CD14-positive monocyte (primary cell): ENCODE data around the gene BACH2. TPM values are rescaled to one million over a fixed set of nuclear protein-coding genes. Genes with fewer than 3 reads are reported as not detected.

Experiments
- DNase-seq, 3 donors: peaks; one replicate each; pipeline ENCODE4 v3.0.0-alpha.2; 2011 to 2022
- H2AFZ ChIP-seq: 2 replicates; pipeline ENCODE4 v1.6.0; 2012; ENCODE audit warnings: mild to moderate bottlenecking, low read depth, low read length, inconsistent platforms; ENCODE audit not compliant: insufficient read depth, poor library complexity, severe bottlenecking
- H3K27ac ChIP-seq, 2 donors: 1 replicate in 1 of 2; 2 replicates in 1 of 2; pipeline ENCODE4 v1.5.1; 2012 to 2013; ENCODE audit warnings: low read length in 2 of 2, control low read depth in 1 of 2, inconsistent platforms in 1 of 2, low read depth in 1 of 2, mild to moderate bottlenecking in 1 of 2
- H3K27me3 ChIP-seq, 2 donors: one replicate each; pipeline versions ENCODE4 v1.6.0 to v1.6.1; 2011 to 2013; ENCODE audit warnings: low read length in 2 of 2; ENCODE audit not compliant: control insufficient read depth in 2 of 2, insufficient read depth in 2 of 2
- H3K36me3 ChIP-seq, 2 donors: replicated peaks in 1 of 2; 1 replicate in 1 of 2; 2 replicates in 1 of 2; pipeline versions ENCODE4 v1.5.1 to v1.6.1; 2012 to 2013; ENCODE audit warnings: low read length in 2 of 2, control low read depth in 1 of 2, inconsistent platforms in 1 of 2, mild to moderate bottlenecking in 1 of 2; ENCODE audit not compliant: insufficient read depth in 2 of 2, control insufficient read depth in 1 of 2
- H3K4me1 ChIP-seq, 2 donors: 1 replicate in 1 of 2; 2 replicates in 1 of 2; pipeline versions ENCODE4 v1.5.1 to v1.6.1; 2012 to 2013; ENCODE audit warnings: low read length in 2 of 2, control low read depth in 1 of 2, inconsistent platforms in 1 of 2, mild to moderate bottlenecking in 1 of 2, moderate library complexity in 1 of 2; ENCODE audit not compliant: insufficient read depth in 2 of 2, control insufficient read depth in 1 of 2
- H3K4me2 ChIP-seq: replicated peaks from 2 replicates; pipeline ENCODE3; 2012; ENCODE audit warnings: low read length, moderate library complexity, mild to moderate bottlenecking; ENCODE audit not compliant: poor library complexity, severe bottlenecking; ENCODE audit errors: extremely low read depth
- H3K4me3 ChIP-seq, 3 experiments: fragments of 200-600 bp in 1 of 3; sonication (generic) in 1 of 3; replicated peaks in 1 of 3; 1 replicate in 2 of 3; 2 replicates in 1 of 3; pipeline ENCODE4 v1.5.1; 2011 to 2013; ENCODE audit warnings: low read length in 3 of 3, mild to moderate bottlenecking in 3 of 3, control low read depth in 2 of 3, low read depth in 2 of 3, inconsistent platforms in 1 of 3, moderate library complexity in 1 of 3
- H3K79me2 ChIP-seq: 2 replicates; pipeline ENCODE4 v1.6.0; 2012; ENCODE audit warnings: mild to moderate bottlenecking, control low read depth, inconsistent platforms, low read length, moderate library complexity; ENCODE audit not compliant: insufficient read depth
- H3K9ac ChIP-seq: 2 replicates; pipeline ENCODE4 v1.6.0; 2017; ENCODE audit warnings: low read length, mild to moderate bottlenecking; ENCODE audit not compliant: insufficient read depth, poor library complexity, severe bottlenecking
- H3K9me3 ChIP-seq, 2 donors: replicated peaks in 1 of 2; 1 replicate in 1 of 2; 2 replicates in 1 of 2; pipeline versions ENCODE4 v1.5.1 to v1.6.1; 2012 to 2013; ENCODE audit warnings: low read length in 2 of 2, control low read depth in 1 of 2; ENCODE audit not compliant: control insufficient read depth in 1 of 2, insufficient read depth in 1 of 2
- H4K20me1 ChIP-seq: 2 replicates; pipeline ENCODE4 v1.6.0; 2012; ENCODE audit warnings: mild to moderate bottlenecking, low read length, control low read depth, moderate library complexity; ENCODE audit not compliant: insufficient read depth
- H3K27ac Mint-ChIP-seq, 7 donors: one replicate each; pipeline ENCODE4 v1.8.0; 2020; ENCODE audit warnings: mild to moderate bottlenecking in 7 of 7, mixed read lengths in 7 of 7, moderate library complexity in 6 of 7, inconsistent platforms in 2 of 7
- H3K27me3 Mint-ChIP-seq, 3 donors: one replicate each; pipeline ENCODE4 v1.8.0; 2021 to 2022; ENCODE audit warnings: low read depth in 3 of 3, mild to moderate bottlenecking in 3 of 3, mixed read lengths in 3 of 3, moderate library complexity in 3 of 3, inconsistent platforms in 1 of 3
- H3K36me3 Mint-ChIP-seq, 2 donors: one replicate each; pipeline ENCODE4 v1.8.0; 2020; ENCODE audit warnings: mixed read lengths in 2 of 2, inconsistent platforms in 1 of 2, mild to moderate bottlenecking in 1 of 2
- H3K4me1 Mint-ChIP-seq: one replicate; pipeline ENCODE4 v1.8.0; 2020; ENCODE audit warnings: mild to moderate bottlenecking, mixed read lengths
- H3K4me3 Mint-ChIP-seq, 2 donors: one replicate each; pipeline ENCODE4 v1.8.0; 2020; ENCODE audit warnings: mild to moderate bottlenecking in 2 of 2, mixed read lengths in 2 of 2, moderate library complexity in 1 of 2
- H3K9me3 Mint-ChIP-seq, 7 donors: one replicate each; pipeline ENCODE4 v1.8.0; 2020 to 2022; ENCODE audit warnings: mixed read lengths in 7 of 7, mild to moderate bottlenecking in 6 of 7, moderate library complexity in 6 of 7, inconsistent platforms in 2 of 7
- CTCF ChIP-seq: fragments of 200-600 bp; IDR thresholded peaks from one replicate; pipeline ENCODE4 v1.8.0; 2022; ENCODE audit warnings: antibody characterized with exemption, mild to moderate bottlenecking
- WGBS: methylation state at CpG from one replicate; pipeline ENCODE4 v1.1.5; 2013; ENCODE audit warnings: missing lambda C conversion rate; ENCODE audit not compliant: insufficient coverage; 5-methylcytosine and 5-hydroxymethylcytosine counted together
- intact Hi-C, 2 donors: fragments of 100-400 bp; cut with micrococcal nuclease; formaldehyde crosslinking; loops; one replicate each; pipeline versions ENCODE4 v1.15.0 to v1.15.1; 2023
- polyA plus RNA-seq, 3 donors: library from polyadenylated mRNA; depleted of rRNA in 1 of 3; unstranded in 2 of 3; stranded (reverse) in 1 of 3; fragments of 300-500 nt in 2 of 3; fragments of >200 nt in 1 of 3; fragmentation: Illumina TruSeq in 2 of 3; gene quantifications; 1 replicate in 2 of 3; 2 replicates in 1 of 3; pipeline ENCODE4 v1.2.3, GENCODE V29; 2012 to 2021

The BACH2 gene
- polyA plus RNA-seq, 3 donors: 0.04 to 0.09 (median 0.05) TPM

- no peak for DNase-seq
- no peak overlapping the region for H3K27ac Mint-ChIP-seq
- no peak overlapping the region for H3K9ac ChIP-seq
These were observed 267.5 kb downstream of the BACH2 start for GRCh38 chr6:90028995-90029635.

GRCh38 chr6:90028066-90028778 is 268.4 kb downstream of the BACH2 start:
- H3K4me1 ChIP-seq: no peaks in the 10 kb centered on the region
- no peak overlapping the region for H3K4me3 ChIP-seq
- H3K27ac Mint-ChIP-seq: no peak overlapping the region
- no peak overlapping the region for H3K4me3 Mint-ChIP-seq
- no peak overlapping the region for H3K27ac ChIP-seq
- H3K27me3 Mint-ChIP-seq: no peaks in the 10 kb centered on the region
- no peaks in the 10 kb centered on the region for H3K4me1 Mint-ChIP-seq
- no peak overlapping the region for H2AFZ ChIP-seq
- H3K9me3 ChIP-seq: no peaks in the 10 kb centered on the region
- H3K79me2 ChIP-seq: no peaks in the 10 kb centered on the region
- TF ChIP-seq CTCF: no peak
- DNase-seq: no peak
- H3K36me3 ChIP-seq: no peaks in the 10 kb centered on the region
- no peaks in the 10 kb centered on the region for H3K36me3 Mint-ChIP-seq
- peaks cover 0 to 8% (median under 1%) of the 10 kb centered on the region in 7 donors for H3K9me3 Mint-ChIP-seq
- WGBS: 95% methylated on average over 2 of the region's 7 CpGs
- H3K4me2 ChIP-seq: no peak overlapping the region
- intact Hi-C loops: no loop called here
- H4K20me1 ChIP-seq: no peaks in the 10 kb centered on the region
- no peaks in the 10 kb centered on the region for H3K27me3 ChIP-seq
- H3K9ac ChIP-seq: no peak overlapping the region

More at GRCh38 chr6:90028995-90029635, 267.5 kb downstream of the BACH2 start:
- Mint-ChIP-seq H3K27me3 (no peaks in the 10 kb centered on the region), H3K36me3 (no peaks in the 10 kb centered on the region), H3K4me3 (no peak overlapping the region), H3K9me3 (peaks cover 0 to 8% (median 0%) of the 10 kb centered on the region in 7 donors), H3K4me1 (no peaks in the 10 kb centered on the region)
- Histone ChIP-seq H2AFZ (no peak overlapping the region), H3K9me3 (no peaks in the 10 kb centered on the region), H3K4me1 (no peaks in the 10 kb centered on the region), H3K27ac (no peak overlapping the region), H3K27me3 (no peaks in the 10 kb centered on the region), H3K4me2 (no peak overlapping the region), H3K79me2 (no peaks in the 10 kb centered on the region), H3K36me3 (no peaks in the 10 kb centered on the region), H4K20me1 (no peaks in the 10 kb centered on the region), H3K4me3 (no peak overlapping the region)
- WGBS: 57% methylated on average over 3 of the region's 10 CpGs
- intact Hi-C loops: no loop called here
- TF ChIP-seq CTCF: no peak
